H1 (cell line): ENCODE data around the gene VSX1. TPM values are rescaled to one million over a fixed set of nuclear protein-coding genes. Genes with fewer than 3 reads are reported as not detected.
A peak's percentile ranks its signal among the peaks of the same experiment; 100 is the strongest.

Source experiments
- CTCF ChIA-PET: fragments of 300-600 bp; sonication (Branson Sonifier 250); formaldehyde crosslinking; loops from one replicate; lab custom pipeline; 2021; ENCODE audit not compliant: partially characterized antibody; lab: Charles Lee
- POLR2A ChIA-PET: fragments of 300-600 bp; sonication (Branson Sonifier 250); formaldehyde crosslinking; loops from one replicate; lab custom pipeline; 2021; ENCODE audit warnings: inconsistent platforms; ENCODE audit not compliant: partially characterized antibody; lab: Charles Lee
- DNase-seq, 2 experiments: peaks; one replicate each; pipeline versions ENCODE4 v3.0.0 to v3.0.0-alpha.2; 2010 to 2022; ENCODE audit warnings: low spot score in 2 of 2, low read depth in 1 of 2, mixed read lengths in 1 of 2
- FAIRE-seq: peaks from 2 replicates; lab custom pipeline; 2011; peaks lifted over from hg19 to GRCh38; lab: Jason Lieb, UNC
- H2AFZ ChIP-seq: 2 replicates; pipeline ENCODE4 v1.8.1; 2012; ENCODE audit warnings: low read length, inconsistent platforms
- H2AK5ac ChIP-seq: 2 replicates; pipeline ENCODE4 v1.6.1; 2013; ENCODE audit warnings: low read depth, low read length
- H2BK120ac ChIP-seq: replicated peaks from 2 replicates; pipeline ENCODE3; 2013; ENCODE audit warnings: low read depth, low read length, inconsistent platforms
- H2BK12ac ChIP-seq: 2 replicates; pipeline ENCODE4 v1.6.1; 2013; ENCODE audit warnings: low read depth, low read length
- H2BK15ac ChIP-seq: 2 replicates; pipeline ENCODE4 v1.6.1; 2013; ENCODE audit warnings: low read length
- H2BK20ac ChIP-seq: 2 replicates; pipeline ENCODE4 v1.6.1; 2013; ENCODE audit warnings: low read length
- H2BK5ac ChIP-seq: 2 replicates; pipeline ENCODE4 v1.6.1; 2013; ENCODE audit warnings: low read depth, low read length
- H3K14ac ChIP-seq: 2 replicates; pipeline ENCODE4 v1.6.1; 2013; ENCODE audit warnings: inconsistent platforms; ENCODE audit not compliant: insufficient read length
- H3K18ac ChIP-seq: 2 replicates; pipeline ENCODE4 v1.6.1; 2013; ENCODE audit warnings: low read length; ENCODE audit errors: extremely low read depth
- H3K23ac ChIP-seq: 2 replicates; pipeline ENCODE4 v1.6.1; 2013; ENCODE audit warnings: inconsistent platforms; ENCODE audit not compliant: insufficient read length
- H3K23me2 ChIP-seq: 2 replicates; pipeline ENCODE4 v1.6.1; 2013; ENCODE audit warnings: low read depth, low read length
- H3K27ac ChIP-seq: 2 replicates; pipeline ENCODE4 v1.6.1; 2011; ENCODE audit warnings: low read depth, low read length, inconsistent platforms
- H3K27me3 ChIP-seq, 4 experiments: replicated peaks in 1 of 4; 1 replicate in 1 of 4; 2 replicates in 3 of 4; pipeline versions ENCODE4 v1.6.1 to v1.8.1; 2011 to 2013; ENCODE audit warnings: low read length in 3 of 4, mild to moderate bottlenecking in 3 of 4, inconsistent platforms in 2 of 4, mixed read lengths in 2 of 4, moderate library complexity in 1 of 4; ENCODE audit not compliant: control insufficient read depth in 3 of 4, insufficient read depth in 3 of 4; ENCODE audit errors: extremely low read depth in 1 of 4
- H3K36me3 ChIP-seq, 4 experiments: 2 replicates each; pipeline versions ENCODE4 v1.6.1 to v1.8.1; 2011 to 2013; ENCODE audit warnings: mild to moderate bottlenecking in 4 of 4, low read length in 3 of 4, moderate library complexity in 2 of 4, control low read depth in 1 of 4, inconsistent platforms in 1 of 4; ENCODE audit not compliant: insufficient read depth in 4 of 4, control insufficient read depth in 2 of 4
- H3K4ac ChIP-seq: replicated peaks from 2 replicates; pipeline ENCODE3; 2013; ENCODE audit warnings: low read length, low read depth, mixed read lengths, inconsistent platforms; ENCODE audit not compliant: insufficient read length
- H3K4me1 ChIP-seq, 4 experiments: replicated peaks in 1 of 4; 1 replicate in 1 of 4; 2 replicates in 3 of 4; pipeline versions ENCODE4 v1.6.1 to v1.8.1; 2011 to 2013; ENCODE audit warnings: low read length in 3 of 4, inconsistent platforms in 2 of 4, mixed read lengths in 1 of 4; ENCODE audit not compliant: insufficient read depth in 4 of 4, control insufficient read depth in 3 of 4
- H3K4me2 ChIP-seq, 2 experiments: 2 replicates each; pipeline versions ENCODE4 v1.6.1 to v1.8.1; 2011 to 2013; ENCODE audit warnings: low read depth in 2 of 2, low read length in 2 of 2, control low read depth in 1 of 2, inconsistent platforms in 1 of 2, mild to moderate bottlenecking in 1 of 2; ENCODE audit not compliant: insufficient read depth in 1 of 2
- H3K4me3 ChIP-seq, 4 experiments: fragments of 200-600, 300-600 bp in 1 of 4; sonication (generic), shearing (Covaris generic), sonication (Bioruptor Twin) in 1 of 4; 2 replicates each; pipeline versions ENCODE4 v1.5.1 to v1.8.1; 2011 to 2016; ENCODE audit warnings: low read length in 4 of 4, low read depth in 3 of 4, control low read depth in 2 of 4, inconsistent platforms in 2 of 4, mild to moderate bottlenecking in 2 of 4, mixed read lengths in 1 of 4, moderate library complexity in 1 of 4; ENCODE audit not compliant: insufficient read depth in 2 of 4; ENCODE audit errors: extremely low read depth in 1 of 4
- H3K56ac ChIP-seq: replicated peaks from 2 replicates; pipeline ENCODE3; 2013; ENCODE audit warnings: low read depth, mild to moderate bottlenecking, mixed read lengths, low read length, inconsistent platforms; ENCODE audit not compliant: insufficient read length
- H3K79me1 ChIP-seq: 2 replicates; pipeline ENCODE4 v1.6.1; 2013; ENCODE audit warnings: low read depth, low read length, control low read depth
- H3K79me2 ChIP-seq, 2 experiments: 2 replicates each; pipeline versions ENCODE4 v1.6.1 to v1.8.1; 2012 to 2013; ENCODE audit warnings: low read length in 2 of 2, mild to moderate bottlenecking in 2 of 2, inconsistent platforms in 1 of 2; ENCODE audit not compliant: insufficient read depth in 2 of 2, control insufficient read depth in 1 of 2
- H3K9ac ChIP-seq, 4 experiments: replicated peaks in 1 of 4; 1 replicate in 1 of 4; 2 replicates in 3 of 4; pipeline versions ENCODE4 v1.6.1 to v1.8.1; 2011 to 2013; ENCODE audit warnings: low read depth in 3 of 4, low read length in 3 of 4, control low read depth in 2 of 4, mild to moderate bottlenecking in 2 of 4, moderate library complexity in 2 of 4, inconsistent platforms in 1 of 4; ENCODE audit errors: extremely low read depth in 1 of 4
- H3K9me3 ChIP-seq, 2 experiments: 2 replicates each; pipeline versions ENCODE4 v1.6.1 to v1.8.1; 2012 to 2013; ENCODE audit warnings: mild to moderate bottlenecking in 2 of 2, moderate library complexity in 2 of 2, control low read depth in 1 of 2, inconsistent platforms in 1 of 2, low read depth in 1 of 2, low read length in 1 of 2, mixed read lengths in 1 of 2; ENCODE audit not compliant: insufficient read depth in 2 of 2
- H4K20me1 ChIP-seq, 2 experiments: replicated peaks in 1 of 2; 2 replicates each; pipeline versions ENCODE3 to v1.8.1; 2011 to 2013; ENCODE audit warnings: inconsistent platforms in 2 of 2, low read length in 2 of 2, mild to moderate bottlenecking in 1 of 2; ENCODE audit not compliant: insufficient read depth in 2 of 2, control insufficient read depth in 1 of 2
- H4K5ac ChIP-seq: 2 replicates; pipeline ENCODE4 v1.6.1; 2013; ENCODE audit warnings: low read length, low read depth, mixed read lengths, inconsistent platforms; ENCODE audit not compliant: insufficient read length
- H4K8ac ChIP-seq: 2 replicates; pipeline ENCODE4 v1.8.0; 2013; ENCODE audit warnings: mild to moderate bottlenecking, moderate library complexity, low read length, inconsistent platforms; ENCODE audit not compliant: insufficient read depth; ENCODE audit errors: extremely low read depth
- H4K91ac ChIP-seq: replicated peaks from 2 replicates; pipeline ENCODE3; 2013; ENCODE audit warnings: low read length, mixed read lengths, inconsistent platforms; ENCODE audit not compliant: insufficient read length
- ASH2L ChIP-seq: fragments of 200-600, 300-600 bp; sonication (generic); IDR thresholded peaks from one replicate; pipeline ENCODE4 v1.7.1; 2017; ENCODE audit warnings: low read length
- BCL11A ChIP-seq, 2 experiments: IDR thresholded peaks; one replicate each; pipeline ENCODE4 v1.6.1; 2011; ENCODE audit warnings: low read depth in 2 of 2, low read length in 2 of 2, mild to moderate bottlenecking in 2 of 2
- EP300 ChIP-seq, 2 experiments: IDR thresholded peaks; 1 replicate in 1 of 2; 2 replicates in 1 of 2; pipeline ENCODE4 v1.6.1; 2011 to 2012; ENCODE audit warnings: low read depth in 2 of 2, low read length in 2 of 2, mild to moderate bottlenecking in 2 of 2, borderline replicate concordance in 1 of 2, inconsistent platforms in 1 of 2, moderate library complexity in 1 of 2
- EZH2 ChIP-seq: fragments of 200-600 bp; sonication (generic); IDR thresholded peaks from 2 replicates; pipeline ENCODE4 v1.7.1; 2012; ENCODE audit warnings: low read depth, mild to moderate bottlenecking, moderate library complexity, low read length, inconsistent platforms; ENCODE audit not compliant: severe bottlenecking
- JUND ChIP-seq: IDR thresholded peaks from 2 replicates; pipeline ENCODE4 v1.6.1; 2011; ENCODE audit warnings: mild to moderate bottlenecking, improper control_type of control experiment, low read length
- KDM4A ChIP-seq: IDR thresholded peaks from one replicate; pipeline ENCODE4 v1.7.1; 2012; ENCODE audit warnings: low read depth, mild to moderate bottlenecking, moderate library complexity, low read length, inconsistent platforms; ENCODE audit not compliant: severe bottlenecking
- MAX ChIP-seq: IDR thresholded peaks from 2 replicates; pipeline ENCODE4 v1.6.1; 2012; ENCODE audit warnings: inconsistent platforms
- RNF2 ChIP-seq: fragments of 200-900, 300-1000 bp; sonication (generic); IDR thresholded peaks from 2 replicates; pipeline ENCODE4 v1.7.1; 2016; ENCODE audit warnings: borderline replicate concordance, low read depth, mild to moderate bottlenecking, antibody characterized with exemption, low read length; ENCODE audit not compliant: poor library complexity, severe bottlenecking; ENCODE audit errors: missing control alignments
- WGBS, 2 experiments: shearing (Covaris generic) in 1 of 2; methylation state at CpG; one replicate each; pipeline versions ENCODE4 v1.1.6 to v1.1.7; 2013 to 2015; ENCODE audit warnings: low lambda C conversion rate in 2 of 2, mixed read lengths in 2 of 2, inconsistent platforms in 1 of 2, low coverage in 1 of 2, missing lambda C conversion rate in 1 of 2; ENCODE audit not compliant: insufficient replicate concordance in 2 of 2, insufficient coverage in 1 of 2, insufficient read length in 1 of 2; ENCODE audit errors: extremely low coverage in 1 of 2, missing lambda C conversion rate in 1 of 2; 5-methylcytosine and 5-hydroxymethylcytosine counted together
- polyA plus RNA-seq, 7 experiments: library from polyadenylated mRNA; depleted of rRNA in 3 of 7; stranded (reverse) in 5 of 7; unstranded in 2 of 7; fragments of >200 nt in 5 of 7; fragments of 200-250 nt in 2 of 7; gene quantifications; 1 replicate in 5 of 7; 2 replicates in 1 of 7; 4 replicates in 1 of 7; pipeline versions ENCODE4 v1.2.1 to v1.2.3, GENCODE V29; 2011 to 2013; ENCODE audit warnings: missing spikeins in 2 of 7, mixed read lengths in 2 of 7
- total RNA-seq: library from RNA; stranded (reverse); fragmentation: NEBNext Ultra II Directional; extraction: Animal tissue kit (Norgen Biotek cat#: 25700); gene quantifications from 2 replicates; pipeline ENCODE4 v1.2.1, GENCODE V29; 2021
- TF ChIP-seq, protein P1 (sequence below): IDR thresholded peaks from 2 replicates; pipeline ENCODE4 v1.6.1; 2011; ENCODE audit warnings: low read length, improper control_type of control experiment

Gene VSX1
- total and polyA plus RNA-seq, 2 of the 8 experiments (the other 6 are each of a cell fraction or from before 2014, with no cell fraction given), result 0.14 TPM; not detected in 1

DNA sequence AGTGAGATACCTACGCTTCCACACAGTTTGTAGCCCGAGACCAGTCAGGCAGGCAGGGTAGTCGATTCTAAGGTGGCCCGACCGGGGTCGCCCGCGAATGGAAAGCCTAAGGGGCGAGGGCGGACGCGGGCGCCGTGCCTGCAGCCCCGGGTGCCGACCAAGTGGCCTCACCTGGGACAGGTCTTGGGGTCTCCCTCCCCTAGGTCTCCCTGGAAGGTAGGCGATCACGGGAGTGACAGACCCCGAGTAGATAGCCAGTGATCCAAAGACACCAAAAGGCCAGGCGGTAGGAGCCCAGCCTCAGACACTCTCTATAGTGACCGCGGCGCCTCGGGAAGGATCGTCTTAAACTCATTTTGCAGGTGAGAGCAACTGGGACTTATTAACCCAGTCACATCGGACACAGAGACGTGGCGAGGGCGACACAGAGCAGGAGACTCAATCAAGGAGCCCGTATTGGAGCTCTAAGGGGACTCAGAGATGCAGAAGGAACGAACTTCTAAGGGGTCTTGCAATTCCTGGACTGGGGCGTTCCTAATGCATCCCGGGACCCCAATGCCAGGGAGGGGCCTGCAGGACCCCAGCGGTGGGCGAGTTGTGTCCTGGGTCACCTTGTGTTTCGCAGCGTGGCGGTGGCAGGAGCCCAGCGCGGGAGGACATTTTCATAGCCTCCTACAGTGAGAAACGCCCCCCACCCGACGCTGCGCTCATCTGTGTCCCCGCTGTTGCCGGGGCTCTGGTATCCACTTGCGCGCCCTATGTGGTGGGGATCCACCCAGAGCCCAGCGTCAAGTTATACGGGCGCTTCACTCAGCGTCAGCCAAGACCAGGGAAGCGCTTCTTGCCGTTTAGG is 2.1 kb upstream of the VSX1 start:
- H4K5ac ChIP-seq, result no peak overlapping the region
- CTCF ChIA-PET, result interaction anchor here (0.6 to 2.1 kb wide), 9 partner anchors 54 to 211 kb away, joined by 3 to 6 read pairs (median 4); partner anchors contain the start of gene PYGB
- H3K27ac ChIP-seq, result no peak overlapping the region
- H3K23me2 ChIP-seq, result peaks cover 9% of the 10 kb centered on the region; the same call in 1 of the 2 replicates
- H3K4me1 ChIP-seq, result peaks cover 0 to 12% (median 5%) of the 10 kb centered on the region in 4 experiments; a peak in 5 of 7 replicates
- DNase-seq (no peak), FAIRE-seq (no peak)
- H3K79me1 ChIP-seq, result no peaks in the 10 kb centered on the region
- H3K79me2 ChIP-seq, result no peaks in the 10 kb centered on the region
- H2BK20ac ChIP-seq, result no peak overlapping the region
- no peak overlapping the region for H3K9ac ChIP-seq
- H2AK5ac ChIP-seq, result no peak overlapping the region
- H2BK15ac ChIP-seq, result no peak overlapping the region
- peak overlapping the region; percentile 6; the same call in 1 of the 2 replicates for H4K8ac ChIP-seq
- no peak overlapping the region for H3K4ac ChIP-seq
- no peak overlapping the region for H2AFZ ChIP-seq
- H2BK5ac ChIP-seq, result no peak overlapping the region
- peak overlapping the region; percentile 18 to 53 (median 32); a peak in 5 of 8 replicates for H3K4me3 ChIP-seq
- POLR2A ChIA-PET, result no interaction called here
- no peak overlapping the region for H3K14ac ChIP-seq
- no peaks in the 10 kb centered on the region; a peak in 1 of 8 replicates for H3K36me3 ChIP-seq
- H3K56ac ChIP-seq, result no peak overlapping the region
- H4K20me1 ChIP-seq, result peaks cover 2 to 4% of the 10 kb centered on the region in 2 experiments
- H4K91ac ChIP-seq, result no peak overlapping the region
- H3K18ac ChIP-seq, result no peak overlapping the region
- H3K4me2 ChIP-seq, result peak overlapping the region; percentile 70 to 91
- H3K23ac ChIP-seq, result no peak overlapping the region
- WGBS, 2 experiments, result 8% methylated on average over 54 of the region's 54 CpGs; no CpG with 5 or more reads in 1 of the 2 experiments
- H2BK120ac ChIP-seq, result no peak overlapping the region
- H3K27me3 ChIP-seq, result peaks cover 62 to 87% (median 78%) of the 10 kb centered on the region in 4 experiments
- no peaks in the 10 kb centered on the region for H3K9me3 ChIP-seq
- H2BK12ac ChIP-seq, result no peak overlapping the region
- peak; percentile 73 for TF ChIP-seq RNF2
- TF ChIP-seq, protein P1, sequence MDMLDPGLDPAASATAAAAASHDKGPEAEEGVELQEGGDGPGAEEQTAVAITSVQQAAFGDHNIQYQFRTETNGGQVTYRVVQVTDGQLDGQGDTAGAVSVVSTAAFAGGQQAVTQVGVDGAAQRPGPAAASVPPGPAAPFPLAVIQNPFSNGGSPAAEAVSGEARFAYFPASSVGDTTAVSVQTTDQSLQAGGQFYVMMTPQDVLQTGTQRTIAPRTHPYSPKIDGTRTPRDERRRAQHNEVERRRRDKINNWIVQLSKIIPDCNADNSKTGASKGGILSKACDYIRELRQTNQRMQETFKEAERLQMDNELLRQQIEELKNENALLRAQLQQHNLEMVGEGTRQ, result no peak
- peak; percentile 29 for TF ChIP-seq KDM4A
- no peak for TF ChIP-seq EP300 (IDR thresholded peaks at IDR 0.05; ENCODE audit: borderline replicate concordance in 1 of 2, low read depth in 2 of 2, low read length in 2 of 2)
- peak; percentile 92 for TF ChIP-seq EZH2
- TF ChIP-seq BCL11A (IDR thresholded peaks at IDR 0.05; ENCODE audit: low read depth in 2 of 2, low read length in 2 of 2), result no peak
- TF ChIP-seq ASH2L, result peak; percentile 2
- no peak for TF ChIP-seq MAX
- TF ChIP-seq JUND, result no peak
